ENCODE measurements around the gene HOXB5.
A peak's percentile ranks its signal among the peaks of the same experiment; 100 is the strongest.

HOXB5 gene

DNA sequence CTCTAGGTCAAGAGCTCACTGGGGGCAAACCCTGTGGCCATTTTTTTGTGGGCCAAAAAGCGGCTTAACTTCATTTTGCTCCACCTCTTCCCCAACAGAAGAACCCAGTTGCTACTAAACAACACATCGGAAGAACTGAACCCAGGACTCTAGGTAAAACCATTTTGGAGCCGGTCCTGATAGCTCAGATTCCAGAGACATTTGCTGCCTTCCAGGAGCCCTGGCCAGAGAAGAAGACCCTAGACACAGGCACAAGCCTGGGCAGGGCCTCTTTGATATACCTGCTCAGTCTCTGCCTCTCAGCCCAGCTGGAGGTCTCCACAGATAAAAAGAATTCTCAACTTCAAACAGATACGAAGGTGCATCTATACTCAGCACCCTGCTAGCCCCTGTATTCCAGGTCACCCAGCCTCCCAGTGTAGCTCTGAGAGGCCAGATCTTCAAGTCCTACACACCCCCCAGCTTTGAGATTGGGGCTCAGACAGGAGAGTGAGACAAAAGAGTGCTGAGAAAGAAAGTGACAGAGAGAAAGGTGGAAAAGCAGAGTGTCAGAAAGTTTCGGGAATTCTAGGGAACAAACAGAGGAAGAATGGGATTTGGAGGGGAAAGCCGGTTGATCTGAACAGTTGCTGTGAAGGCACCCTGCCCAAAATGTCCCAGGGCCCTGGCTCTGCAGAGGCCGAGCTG is 39.1 kb upstream of the HOXB5 start:
- peak overlapping the region; percentile 28 for H3K4me3 Mint-ChIP-seq

DNA sequence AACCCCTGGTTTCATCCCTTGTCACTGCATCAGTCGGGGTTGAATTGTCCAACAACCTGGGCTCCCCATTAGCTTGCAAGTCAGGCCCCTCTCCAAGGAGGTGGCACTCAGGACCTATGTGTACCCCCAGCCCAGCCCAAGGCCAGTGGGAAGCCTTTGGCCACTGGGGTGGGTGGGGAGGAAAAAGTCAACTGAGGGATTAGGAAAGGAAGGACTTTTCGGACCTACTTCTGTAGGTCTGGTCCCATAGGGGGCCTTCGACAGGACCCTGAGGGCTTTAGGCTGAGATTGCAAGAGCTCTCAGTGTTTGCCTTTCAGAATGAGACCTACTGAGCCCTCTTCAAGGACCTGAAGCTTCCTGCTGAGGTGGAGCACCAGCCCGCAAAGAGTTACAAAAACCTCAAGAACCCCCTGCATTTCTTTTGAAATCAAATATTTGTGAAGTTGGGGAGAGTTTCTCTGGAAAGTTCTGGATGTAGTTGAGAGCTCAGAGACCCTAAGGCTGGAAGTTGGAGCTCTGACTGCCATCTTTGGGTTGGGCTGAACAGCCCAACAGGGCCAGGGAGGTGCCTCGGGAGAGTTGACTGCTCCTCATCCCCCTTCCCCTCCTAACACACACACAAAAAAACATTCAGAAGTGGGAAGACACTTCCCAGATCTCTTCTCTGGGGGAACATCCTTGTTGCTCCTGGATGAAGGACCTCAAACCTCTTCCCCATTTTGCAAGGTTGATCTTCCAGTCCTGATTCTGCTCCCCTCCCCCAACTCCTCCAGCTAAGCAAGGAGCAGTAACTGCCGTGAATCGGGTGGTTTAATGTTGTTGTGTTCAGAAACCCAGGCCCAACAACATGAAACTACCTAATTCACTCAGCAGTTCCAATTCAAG is 38.4 kb upstream of the HOXB5 start:
- peaks cover 12% of the 10 kb centered on the region for H3K4me1 Mint-ChIP-seq (ENCODE audit: low read depth)
- H3K36me3 Mint-ChIP-seq = peaks cover 2% of the 10 kb centered on the region
- H3K27ac Mint-ChIP-seq = no peak overlapping the region
- H3K9me3 Mint-ChIP-seq (ENCODE audit: low read depth) = no peaks in the 10 kb centered on the region
- H3K27me3 Mint-ChIP-seq = peaks cover 48% of the 10 kb centered on the region
- H3K4me3 Mint-ChIP-seq = no peak overlapping the region

More for the DNA sequence above, 39.1 kb upstream of the HOXB5 start:
- Mint-ChIP-seq H3K4me1 (ENCODE audit: low read depth) (peaks cover 11% of the 10 kb centered on the region), H3K27ac (no peak overlapping the region), H3K36me3 (peaks cover 2% of the 10 kb centered on the region), H3K27me3 (peaks cover 52% of the 10 kb centered on the region), H3K9me3 (ENCODE audit: low read depth) (no peaks in the 10 kb centered on the region)

DNA sequence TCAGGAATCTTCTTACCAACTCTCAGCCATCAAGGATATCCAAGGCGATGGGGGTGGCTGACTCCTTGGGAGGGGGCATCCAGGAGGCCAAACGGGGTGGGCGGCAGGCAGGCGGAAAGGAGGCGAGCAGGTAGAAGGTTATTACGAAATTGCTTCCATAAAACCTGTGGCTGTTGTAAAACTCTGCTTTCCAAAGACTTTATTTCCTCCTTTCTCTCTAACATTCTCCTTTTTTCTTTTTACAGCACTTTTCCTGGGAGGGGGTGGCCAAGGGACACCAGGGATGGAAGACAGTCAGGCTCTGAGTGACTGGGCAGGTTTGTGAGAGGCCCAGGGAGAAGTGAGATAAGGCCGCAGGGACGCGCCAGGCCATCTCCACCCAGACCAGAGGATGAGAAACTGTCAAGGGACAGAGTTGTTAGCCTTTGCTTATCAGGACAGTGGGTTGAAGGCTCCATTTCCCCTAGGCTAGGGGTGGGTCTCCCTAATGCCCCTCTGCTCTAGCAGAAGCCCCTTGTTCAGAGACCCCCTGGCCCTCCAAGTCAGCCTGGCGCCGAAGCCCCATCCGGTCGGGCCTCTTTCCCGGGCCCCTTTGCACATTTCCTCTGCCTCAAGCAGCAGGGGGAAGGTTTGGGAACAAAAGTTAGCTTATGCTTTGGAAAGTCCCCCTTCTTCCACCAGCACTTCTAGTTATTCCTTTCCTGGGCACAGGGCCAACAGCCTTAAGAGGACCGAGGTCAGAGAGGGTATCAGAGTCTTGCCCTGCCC is 37.5 kb upstream of the HOXB5 start:
- peaks cover 2% of the 10 kb centered on the region for H3K36me3 Mint-ChIP-seq
- H3K9me3 Mint-ChIP-seq (ENCODE audit: low read depth) = no peaks in the 10 kb centered on the region
- no peak overlapping the region for H3K4me3 Mint-ChIP-seq
- H3K27ac Mint-ChIP-seq = no peak overlapping the region
- H3K27me3 Mint-ChIP-seq = peaks cover 45% of the 10 kb centered on the region
- H3K4me1 Mint-ChIP-seq (ENCODE audit: low read depth) = peaks cover 7% of the 10 kb centered on the region

DNA sequence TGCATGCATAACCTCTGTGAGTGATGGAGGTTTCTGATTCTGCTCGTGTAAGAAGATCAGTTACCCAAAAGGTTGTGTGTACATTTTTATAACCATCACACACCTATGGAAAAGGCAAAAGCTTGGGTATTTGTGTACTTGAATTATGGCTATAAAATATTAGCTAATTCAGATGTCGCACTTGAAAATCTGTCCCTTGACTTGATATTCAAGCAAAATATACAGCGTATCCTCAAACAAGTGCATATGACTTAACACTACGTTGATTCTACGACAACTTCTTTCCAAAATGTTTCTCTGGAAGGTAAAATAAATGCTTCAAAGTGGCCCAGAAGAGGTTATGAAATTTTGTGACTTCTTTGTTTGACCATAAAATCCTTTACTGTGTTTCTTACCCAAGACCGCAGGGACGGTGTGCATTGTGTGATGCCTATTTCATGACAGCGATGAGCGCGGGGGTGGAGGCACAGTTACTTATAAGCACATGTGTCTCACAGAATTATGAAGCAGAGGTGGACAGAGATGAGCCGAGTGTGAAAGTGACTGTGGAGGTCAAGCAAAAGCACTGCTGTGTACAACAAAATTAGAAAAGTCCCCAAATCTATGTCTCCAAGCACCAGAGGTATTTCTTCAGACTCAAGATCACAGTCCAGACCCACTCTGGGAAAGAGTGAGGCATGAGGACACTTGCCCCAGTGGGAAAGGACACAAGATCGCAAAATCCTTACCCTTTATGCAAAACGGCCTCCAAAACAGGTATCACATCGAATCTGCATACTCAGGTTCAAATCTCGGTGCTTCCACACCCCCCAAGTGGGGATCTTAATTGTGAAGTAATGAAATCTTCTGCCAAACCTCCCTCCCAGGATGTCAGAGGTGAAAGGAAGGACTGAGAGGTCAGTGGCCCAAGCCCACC is 36.7 kb upstream of the HOXB5 start:
- peaks cover 41% of the 10 kb centered on the region for H3K27me3 Mint-ChIP-seq

DNA sequence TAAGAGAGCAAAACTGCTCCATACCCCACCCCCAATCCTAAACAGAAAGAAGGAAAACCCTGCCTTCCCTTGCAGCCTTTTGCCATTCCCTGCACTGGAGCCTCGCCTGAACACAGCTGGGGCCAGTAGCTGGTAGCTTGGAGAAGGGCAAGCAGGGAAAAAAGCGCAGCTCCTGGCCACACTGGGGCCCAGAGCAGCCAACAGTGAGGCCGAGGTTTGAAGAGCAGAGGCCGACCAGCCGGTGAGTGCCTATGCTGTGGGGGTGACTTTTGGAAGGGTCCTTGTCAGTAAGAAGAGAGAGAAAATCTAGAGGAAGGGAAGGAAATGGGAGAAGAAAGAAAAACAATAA is 35.8 kb upstream of the HOXB5 start:
- peaks cover 10% of the 10 kb centered on the region for H3K4me1 Mint-ChIP-seq (ENCODE audit: low read depth)
- peaks cover 2% of the 10 kb centered on the region for H3K36me3 Mint-ChIP-seq
- peaks cover 36% of the 10 kb centered on the region for H3K27me3 Mint-ChIP-seq
- no peak overlapping the region for H3K27ac Mint-ChIP-seq
- no peaks in the 10 kb centered on the region for H3K9me3 Mint-ChIP-seq (ENCODE audit: low read depth)
- no peak overlapping the region for H3K4me3 Mint-ChIP-seq

More for the DNA sequence above, 36.7 kb upstream of the HOXB5 start:
- Mint-ChIP-seq H3K4me3 (no peak overlapping the region), H3K36me3 (peaks cover 2% of the 10 kb centered on the region), H3K27ac (no peak overlapping the region), H3K4me1 (ENCODE audit: low read depth) (peaks cover 10% of the 10 kb centered on the region), H3K9me3 (ENCODE audit: low read depth) (no peaks in the 10 kb centered on the region)

DNA sequence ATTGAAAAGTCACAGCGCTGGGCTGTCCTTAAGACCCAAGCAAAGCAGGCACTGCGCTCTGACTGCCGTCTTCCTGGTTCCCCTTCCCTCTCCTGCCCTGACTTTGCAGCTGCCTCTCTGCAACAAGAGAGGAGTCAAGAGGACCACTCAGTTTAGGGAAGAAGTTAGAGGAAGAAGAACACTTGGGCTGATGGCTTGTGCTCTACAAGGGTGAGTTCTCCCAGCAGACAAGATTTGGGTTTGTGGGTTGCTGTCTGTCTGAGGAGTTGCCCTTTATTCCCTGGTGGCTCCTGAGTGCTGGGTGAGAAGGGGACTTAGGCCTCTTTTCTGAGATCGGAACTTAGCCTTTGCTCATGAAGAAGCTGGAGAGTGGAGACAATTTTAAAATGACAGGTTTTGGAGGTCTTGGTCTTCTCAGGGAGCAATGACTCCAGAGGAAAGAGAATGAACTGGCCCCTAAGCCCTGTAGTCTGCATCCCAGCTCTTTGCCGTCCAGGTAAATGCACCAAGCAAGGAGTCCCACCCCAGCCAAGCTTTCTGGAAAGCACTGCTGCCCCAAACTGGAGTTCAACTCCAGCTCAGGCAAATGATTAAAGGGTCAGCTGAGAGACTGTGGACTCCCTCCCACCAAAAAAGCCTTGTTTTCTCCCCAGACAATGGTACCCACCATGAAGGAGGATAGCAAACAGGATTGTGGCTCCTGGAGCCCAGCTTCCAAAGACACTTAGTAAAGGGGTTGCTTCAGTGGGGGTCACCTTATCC is 35.3 kb upstream of the HOXB5 start:
- Mint-ChIP-seq H3K9me3 (ENCODE audit: low read depth) (no peaks in the 10 kb centered on the region), H3K4me3 (no peak overlapping the region), H3K27me3 (peaks cover 39% of the 10 kb centered on the region), H3K36me3 (peaks cover 2% of the 10 kb centered on the region), H3K4me1 (ENCODE audit: low read depth) (peaks cover 9% of the 10 kb centered on the region), H3K27ac (no peak overlapping the region)

DNA sequence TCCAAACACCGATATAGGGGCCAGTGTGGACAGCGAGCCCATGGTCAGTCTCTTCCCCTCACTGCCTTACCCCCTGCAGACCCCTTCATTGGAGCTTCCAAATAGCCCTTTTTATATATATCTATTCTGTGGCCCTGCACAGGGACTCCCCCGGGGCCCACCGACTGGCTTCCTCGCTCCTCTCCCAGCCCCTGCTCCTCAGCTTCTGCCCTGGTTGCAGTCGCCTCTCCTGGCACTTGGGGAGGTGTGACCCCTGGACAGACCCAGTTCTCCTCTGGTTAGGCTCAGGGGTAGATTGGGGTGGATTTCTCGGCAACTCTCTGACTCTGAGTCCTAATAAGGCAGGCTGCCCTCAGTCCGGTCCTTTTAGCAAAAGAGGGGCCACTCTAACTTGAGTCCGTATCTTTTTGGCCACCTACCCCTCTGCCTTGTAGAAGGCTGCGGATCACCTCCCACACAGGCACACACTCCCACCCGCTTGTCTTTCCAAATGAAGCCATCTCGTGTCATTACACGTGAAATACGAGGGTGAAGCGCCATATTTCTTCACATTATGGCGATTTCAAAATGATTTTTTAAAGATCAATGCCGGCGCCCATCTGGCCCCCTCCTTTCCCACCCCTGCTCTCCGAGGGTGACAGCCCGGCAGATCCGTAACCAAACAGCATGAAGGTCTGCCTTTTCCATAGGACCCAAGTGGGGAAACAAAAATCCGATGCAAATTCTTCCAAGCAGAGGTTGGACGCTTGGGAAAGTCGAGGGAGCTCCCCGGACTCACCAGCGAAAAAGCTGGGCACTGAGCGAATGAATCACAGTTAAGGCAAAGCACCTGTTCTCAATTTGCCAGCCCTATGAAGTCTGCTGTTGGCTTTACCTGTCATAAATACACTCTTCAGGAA is 34.3 kb upstream of the HOXB5 start:
- H3K4me1 Mint-ChIP-seq (ENCODE audit: low read depth) = peaks cover 8% of the 10 kb centered on the region
- no peak overlapping the region for H3K27ac Mint-ChIP-seq
- peaks cover 2% of the 10 kb centered on the region for H3K36me3 Mint-ChIP-seq
- peak overlapping the region; percentile 20 for H3K4me3 Mint-ChIP-seq
- H3K9me3 Mint-ChIP-seq (ENCODE audit: low read depth) = no peaks in the 10 kb centered on the region
- H3K27me3 Mint-ChIP-seq = peaks cover 46% of the 10 kb centered on the region

DNA sequence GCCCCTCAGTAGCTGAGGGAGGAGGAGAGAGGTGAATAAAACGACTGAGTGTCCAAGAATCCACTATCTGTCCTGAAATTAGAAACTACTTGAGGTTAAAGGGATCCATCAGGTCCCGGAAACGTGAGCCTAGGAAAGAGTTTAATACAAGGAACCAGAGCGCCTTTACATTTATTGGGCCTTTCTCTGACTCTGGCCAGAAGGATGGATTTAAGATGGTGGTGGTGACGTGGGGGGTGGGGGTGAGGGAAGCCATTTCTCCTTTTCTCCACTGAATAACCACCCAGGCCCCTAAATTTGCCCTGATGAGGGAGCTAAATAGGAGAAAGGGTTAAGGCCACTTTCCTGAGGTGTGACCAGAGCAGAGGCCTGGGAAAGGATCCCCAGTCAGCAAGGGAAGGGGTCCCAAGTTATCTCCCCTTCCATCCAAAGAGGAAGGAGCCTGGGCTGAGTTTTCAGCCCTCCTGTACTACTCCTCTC is 33.6 kb upstream of the HOXB5 start:
- Mint-ChIP-seq H3K36me3 (no peaks in the 10 kb centered on the region), H3K4me3 (peak overlapping the region; percentile 87), H3K4me1 (ENCODE audit: low read depth) (peaks cover 8% of the 10 kb centered on the region), H3K9me3 (ENCODE audit: low read depth) (no peaks in the 10 kb centered on the region), H3K27ac (no peak overlapping the region), H3K27me3 (peaks cover 46% of the 10 kb centered on the region)

DNA sequence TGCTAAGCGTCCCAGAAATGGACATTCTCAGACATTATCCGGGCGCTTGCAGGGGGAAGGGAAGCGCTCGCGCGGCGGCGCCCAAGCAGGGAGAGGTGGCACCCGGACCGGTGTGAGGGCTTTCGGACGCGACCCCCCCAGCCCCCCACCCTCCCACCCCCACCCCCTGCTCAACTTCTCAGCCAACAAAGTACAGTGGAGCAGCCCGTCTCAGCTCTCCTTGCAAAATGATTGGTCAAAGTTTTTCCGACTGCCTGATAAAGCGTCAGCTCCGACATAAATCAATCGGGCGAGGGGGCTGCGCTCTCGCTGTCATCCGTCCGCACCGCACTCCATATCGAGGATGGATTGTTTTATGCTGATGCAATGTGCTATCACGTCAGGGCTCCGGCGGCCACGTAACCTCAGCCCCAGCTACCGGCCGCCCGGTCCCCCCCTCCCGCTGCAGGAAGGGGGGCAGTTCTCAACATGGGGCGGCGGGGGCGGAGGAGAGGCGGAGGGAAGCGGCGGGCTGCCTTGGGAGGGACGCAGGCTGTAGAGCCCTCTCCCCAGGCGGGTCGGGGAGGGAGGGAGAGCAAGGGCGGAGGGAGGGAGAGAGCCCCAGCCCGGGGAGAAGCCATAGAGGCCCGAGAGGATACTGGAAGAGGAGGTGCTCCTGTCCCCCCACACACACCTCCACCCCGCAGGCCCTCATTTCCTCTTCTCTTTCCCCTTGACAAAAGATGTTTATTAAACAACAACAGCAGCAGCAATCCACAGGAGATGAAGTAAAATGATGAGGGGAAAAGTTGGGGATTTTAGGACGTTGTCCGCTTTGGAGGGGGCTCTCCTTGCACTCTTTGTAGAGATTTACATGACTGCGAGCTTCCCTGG is 32.9 kb upstream of the HOXB5 start, which contains the start of gene HOXB9:
HOXB9 (minus strand) TSS at position 114 of the 873 bp plus-strand sequence; CDS start at position 25, 89 bp downstream.
- Mint-ChIP-seq H3K36me3 (no peaks in the 10 kb centered on the region), H3K4me1 (ENCODE audit: low read depth) (peaks cover 8% of the 10 kb centered on the region)

DNA sequence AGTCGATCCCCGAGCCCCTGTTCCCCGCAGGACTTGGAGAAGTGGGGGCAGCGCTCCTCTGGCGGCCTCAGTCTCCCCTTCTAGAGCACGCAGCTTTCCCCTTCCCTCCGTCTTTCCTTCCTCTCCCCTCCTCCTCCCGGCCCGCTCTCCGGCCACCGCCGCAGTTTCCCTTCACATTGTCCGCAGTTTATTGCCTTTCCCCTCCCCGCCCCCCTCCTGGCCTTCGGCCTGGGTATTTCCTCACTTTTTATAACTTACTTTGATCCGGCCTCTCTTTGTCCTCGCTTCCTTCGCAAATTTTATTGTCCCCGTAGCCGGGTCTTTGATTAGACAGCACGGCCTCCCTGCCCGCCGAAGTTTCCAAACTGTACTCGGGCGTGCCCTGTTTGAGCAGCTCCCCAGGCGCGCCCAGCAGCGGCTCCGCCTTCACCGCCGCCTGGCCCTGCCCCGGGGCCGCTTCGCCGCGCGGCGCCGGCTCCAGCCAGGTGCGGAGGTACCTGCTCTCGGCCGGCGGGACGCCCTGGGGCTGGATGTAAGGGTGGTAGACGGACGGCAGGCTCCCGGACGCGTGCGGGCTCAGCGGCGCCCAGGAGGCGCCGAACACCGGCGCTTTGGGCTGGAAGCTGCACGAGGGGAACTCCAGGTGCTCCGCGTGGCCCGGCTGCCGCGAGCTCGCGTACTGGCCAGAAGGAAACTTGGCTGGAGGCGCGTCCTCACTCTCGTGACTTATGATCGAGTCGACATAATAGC is 32.1 kb upstream of the HOXB5 start:
- Mint-ChIP-seq H3K27me3 (peaks cover 53% of the 10 kb centered on the region), H3K4me1 (ENCODE audit: low read depth) (peaks cover 8% of the 10 kb centered on the region), H3K27ac (no peak overlapping the region), H3K9me3 (ENCODE audit: low read depth) (no peaks in the 10 kb centered on the region), H3K36me3 (no peaks in the 10 kb centered on the region), H3K4me3 (peak overlapping the region; percentile 87)

More for the DNA sequence above, 32.9 kb upstream of the HOXB5 start, which contains the start of gene HOXB9:
- Mint-ChIP-seq H3K27ac (peak within 1 kb of the TSS; percentile 84), H3K4me3 (peak within 1 kb of the TSS; percentile 87), H3K9me3 (ENCODE audit: low read depth) (no peaks in the 10 kb centered on the region), H3K27me3 (peaks cover 50% of the 10 kb centered on the region)
